HuH-7 (cell line): Measurements from ENCODE around the gene MGAT4B.
"Not testable (repeated sequence)": the region's sequence is repeated elsewhere in the genome, so short reads cannot be mapped to it uniquely, and the experiment has no call there.

ENCODE experiments used
- DNase-seq: peaks from one replicate; pipeline ENCODE4 v3.0.0; 2011; ENCODE audit warnings: low spot score

Gene MGAT4B

DNA sequence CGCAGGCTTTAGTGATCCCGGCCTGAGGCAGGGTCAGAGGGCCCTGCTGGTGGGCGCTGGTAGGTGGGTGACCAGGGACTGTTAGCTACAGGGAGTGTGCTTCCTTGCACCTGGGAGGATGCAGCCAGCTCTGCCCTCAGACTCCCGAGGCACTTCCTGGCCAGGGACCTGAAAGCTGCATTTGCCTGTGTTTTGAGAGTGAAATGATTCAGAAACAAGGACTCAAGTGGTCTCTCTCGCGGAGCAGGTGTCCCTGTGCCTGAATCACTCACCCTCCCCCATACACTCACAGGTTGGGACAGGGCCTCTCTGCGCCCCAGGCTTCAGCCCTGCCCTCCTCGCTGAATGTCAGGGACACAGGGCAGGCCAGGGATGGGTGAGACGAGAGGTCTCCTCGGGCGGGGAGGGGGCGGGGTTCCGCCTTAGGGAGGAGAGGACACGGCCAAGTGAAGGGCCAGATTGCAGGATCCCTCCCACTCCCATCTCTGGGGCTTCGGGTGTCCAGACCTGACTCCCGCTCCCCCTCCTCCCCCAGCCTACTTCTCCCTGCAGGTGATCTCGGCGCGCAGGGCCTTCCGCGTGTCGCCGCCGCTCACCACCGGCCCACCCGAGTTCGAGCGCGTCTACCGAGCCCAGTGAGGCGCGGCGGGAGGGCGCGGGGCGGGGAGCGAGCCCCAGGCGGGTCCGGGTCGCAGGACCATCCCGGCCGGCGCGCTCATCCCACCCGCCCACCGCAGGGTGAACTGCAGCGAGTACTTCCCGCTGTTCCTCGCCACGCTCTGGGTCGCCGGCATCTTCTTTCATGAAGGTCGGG, 11.4 kb downstream of the MGAT4B start:
- no peak for DNase-seq

- no peak for DNase-seq
These were observed 12.1 kb downstream of the MGAT4B start for GRCh38 chr5:179794575-179794974.

DNA sequence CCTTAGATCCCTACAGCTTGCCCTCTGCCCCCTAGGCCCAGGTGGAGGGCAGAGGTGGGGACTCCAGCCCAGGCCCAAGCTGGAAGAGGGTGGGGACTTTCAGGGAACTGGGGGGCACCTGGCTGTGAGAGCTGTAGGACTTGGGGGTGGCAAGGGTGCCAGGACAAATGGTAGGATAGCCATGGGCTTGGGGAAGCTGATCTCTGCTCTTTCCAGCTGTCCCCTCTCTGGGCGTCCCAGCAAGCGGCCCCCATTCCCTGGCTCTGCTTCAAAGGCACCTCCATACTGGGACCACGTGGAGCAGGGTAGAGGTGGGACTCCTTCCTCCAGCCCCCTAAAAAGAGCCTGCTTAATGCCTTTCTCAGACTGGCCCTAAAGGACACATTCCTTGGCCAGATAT, 12.5 kb downstream of the MGAT4B start:
- DNase-seq: no peak

GRCh38 chr5:179793468-179794139, 13.1 kb downstream of the MGAT4B start, which contains the start of gene LTC4S:
LTC4S (plus strand) TSS chr5:179793986; CDS start chr5:179794081, 95 bp downstream.
- no peak for DNase-seq

DNA sequence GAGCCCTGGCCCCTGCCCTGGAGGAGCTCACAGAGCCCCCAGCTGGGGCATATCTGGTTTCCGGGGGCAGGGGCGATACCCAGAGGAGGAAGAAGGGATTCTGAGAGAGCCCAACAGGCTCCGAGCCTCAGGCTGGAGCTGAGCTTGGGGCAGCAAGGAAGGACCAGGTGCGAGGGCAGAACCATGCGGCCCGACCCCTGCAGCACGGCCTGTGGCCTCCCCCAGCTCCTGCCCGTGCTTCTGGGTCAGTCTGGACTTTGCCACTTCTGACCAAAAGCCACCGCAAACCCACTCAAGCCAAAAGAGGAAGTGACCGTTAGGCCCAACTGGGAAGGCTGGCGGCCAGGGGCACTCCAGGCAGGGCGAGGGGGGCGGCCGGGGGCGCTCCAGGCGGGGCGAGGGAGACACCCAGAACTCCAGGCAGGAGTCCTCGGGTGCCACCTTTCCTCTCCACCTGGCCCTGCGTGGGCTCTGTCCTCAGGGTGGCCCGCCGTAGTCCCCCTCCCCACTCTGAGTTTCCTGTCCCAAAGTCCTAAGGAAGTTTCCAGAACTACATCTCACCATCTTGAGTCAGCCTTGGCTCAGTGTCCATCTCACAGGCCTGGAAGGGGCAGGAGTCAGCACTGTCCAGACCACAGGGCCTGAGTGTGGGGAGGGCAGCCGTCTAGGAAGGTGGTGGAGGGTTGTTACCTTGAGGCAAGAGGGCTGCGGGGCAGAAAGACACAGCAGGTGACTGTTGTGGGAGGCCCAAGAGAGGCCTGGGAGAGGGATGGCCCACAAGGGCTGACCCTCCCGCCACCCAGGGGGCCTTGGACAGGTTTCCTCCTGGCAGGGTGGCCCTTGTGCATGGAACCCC, 13.8 kb downstream of the MGAT4B start:
- DNase-seq: no peak

- DNase-seq: no peak
These were observed 14.6 kb downstream of the MGAT4B start for GRCh38 chr5:179791881-179792611.

DNA sequence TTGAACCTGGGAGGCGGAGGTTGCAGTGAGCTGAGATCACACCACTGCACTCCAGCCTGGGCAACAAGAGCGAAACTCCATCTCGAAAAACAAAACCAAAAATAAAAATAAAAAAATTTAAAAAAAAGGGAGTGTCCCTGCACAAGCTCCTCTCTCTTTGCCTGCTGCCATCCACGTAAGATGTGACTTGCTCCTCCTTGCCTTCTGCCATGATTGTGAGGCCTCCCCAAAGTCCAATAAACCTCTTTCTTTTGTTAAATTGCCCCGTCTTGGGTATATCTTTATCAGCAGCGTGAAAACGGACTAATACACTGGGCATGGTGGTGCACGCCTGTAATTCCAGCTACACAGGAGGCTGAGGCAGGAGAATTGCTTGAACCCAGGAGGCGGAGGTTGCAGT, 17.4 kb downstream of the MGAT4B start:
- DNase-seq: not testable (repeated sequence)

DNA sequence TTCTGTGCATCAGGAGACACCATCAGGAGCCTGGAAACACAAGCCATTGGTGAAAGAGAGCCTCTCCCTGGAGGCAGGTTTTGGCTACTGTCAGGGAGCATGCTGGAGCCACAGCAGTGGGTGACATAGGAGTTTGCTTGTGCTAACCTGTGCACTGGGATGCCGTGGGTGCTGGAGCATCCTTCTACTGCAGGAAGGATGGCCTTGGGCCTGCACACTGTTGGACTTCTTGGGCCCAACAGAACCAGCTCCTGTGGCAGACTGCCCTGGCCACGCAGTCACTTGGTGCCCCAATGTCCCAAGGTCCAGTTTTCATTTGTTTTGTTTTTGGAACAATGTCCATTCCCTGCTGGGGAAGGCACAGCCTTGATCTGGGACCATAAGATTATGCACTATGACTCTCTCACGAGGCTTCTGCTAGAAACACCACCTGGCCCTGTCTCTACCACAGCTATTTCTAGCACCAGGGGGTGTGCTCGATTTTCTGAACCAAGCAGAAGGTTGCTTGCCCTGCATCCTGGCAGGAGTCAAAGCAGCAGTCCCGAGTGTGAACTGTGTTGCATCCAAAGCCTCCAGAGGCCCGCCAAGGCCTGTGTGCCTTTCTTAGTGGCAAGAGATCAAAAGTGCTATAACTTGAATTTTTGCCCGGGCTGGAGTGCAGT, 18.3 kb downstream of the MGAT4B start:
- DNase-seq: no peak

- DNase-seq: no peak
These were observed 19.8 kb downstream of the MGAT4B start for GRCh38 chr5:179786861-179787260.

- no peak for DNase-seq
These were observed 23.5 kb downstream of the MGAT4B start for GRCh38 chr5:179783128-179783527.

- no peak for DNase-seq
These were observed 24.8 kb downstream of the MGAT4B start for GRCh38 chr5:179781846-179782245.

GRCh38 chr5:179780362-179780761, 26.3 kb downstream of the MGAT4B start:
- no peak for DNase-seq

DNA sequence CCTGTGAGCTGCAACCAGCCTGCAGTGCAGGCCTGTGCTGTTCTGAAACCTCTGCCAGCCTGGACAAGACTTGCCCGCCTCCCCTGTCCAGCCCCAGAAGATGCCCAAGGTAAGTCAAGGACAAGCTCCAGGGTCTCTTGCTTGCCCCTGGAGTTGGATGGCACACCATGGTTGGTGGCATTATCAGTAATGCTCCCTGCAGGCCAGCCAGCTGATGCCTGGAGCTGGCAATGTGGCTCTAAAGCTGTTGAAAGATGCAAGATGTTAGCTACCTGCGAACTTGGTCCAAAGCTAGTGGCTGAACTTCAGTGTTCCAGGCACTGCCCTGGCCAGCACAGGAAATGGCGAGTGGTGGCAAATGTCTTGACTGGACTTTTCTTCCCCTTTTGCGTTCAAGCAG, 26.8 kb downstream of the MGAT4B start:
- DNase-seq: no peak

GRCh38 chr5:179778591-179778990, 28.1 kb downstream of the MGAT4B start:
- no peak for DNase-seq

DNA sequence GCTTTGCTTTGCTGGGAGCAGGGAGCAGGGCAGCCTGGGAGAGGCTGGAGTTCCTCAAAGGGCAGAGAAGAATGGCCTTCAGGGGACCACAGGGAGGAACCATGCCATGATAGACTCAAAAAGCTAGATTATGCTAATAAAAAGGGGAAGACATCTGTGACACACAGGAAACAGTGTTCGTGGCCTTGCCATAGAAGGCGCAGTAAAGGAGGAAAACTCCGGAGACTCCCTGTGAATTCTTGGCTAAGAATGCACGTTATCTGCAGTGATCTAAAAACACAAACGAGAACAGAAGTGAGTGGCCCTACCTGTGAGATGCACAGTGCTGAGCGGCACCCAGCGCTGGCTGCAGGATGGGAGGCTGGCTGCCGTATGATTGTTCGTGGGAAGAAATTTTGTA, 28.8 kb downstream of the MGAT4B start:
- DNase-seq: no peak

- no peak for DNase-seq
These were observed 29.2 kb downstream of the MGAT4B start for GRCh38 chr5:179777456-179777855.

- DNase-seq: no peak
These were observed 30.2 kb downstream of the MGAT4B start for GRCh38 chr5:179776411-179776938.

GRCh38 chr5:179774442-179774841, 32.2 kb downstream of the MGAT4B start:
- no peak for DNase-seq

- DNase-seq: no peak
These were observed 33.0 kb downstream of the MGAT4B start for GRCh38 chr5:179773686-179774040.

DNA sequence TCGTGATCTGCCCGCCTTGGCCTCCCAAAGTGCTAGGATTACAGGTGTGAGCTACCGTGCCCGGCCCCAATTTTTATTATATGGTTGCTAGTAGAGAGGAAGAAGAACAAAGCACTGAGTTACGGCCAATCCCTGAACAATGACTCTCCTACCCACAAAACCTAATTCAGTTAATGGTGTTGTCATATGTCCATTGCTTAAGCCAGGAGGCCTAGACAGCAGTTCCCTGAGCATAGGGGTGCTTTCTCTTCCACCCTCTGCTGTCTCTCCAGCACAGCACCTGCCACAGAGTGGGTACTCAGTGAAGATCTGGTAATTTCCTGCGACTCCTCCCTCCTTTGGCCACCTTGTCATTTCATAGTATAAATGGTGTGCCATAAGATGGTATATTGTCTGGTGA, 34.3 kb downstream of the MGAT4B start:
- no peak for DNase-seq

- DNase-seq: no peak
These were observed 35.3 kb downstream of the MGAT4B start for GRCh38 chr5:179771311-179771895.
